Fibroblast of villous mesenchyme (primary cell): ENCODE measurements around the gene MKNK1. TPM values are rescaled to one million over a fixed set of nuclear protein-coding genes. Genes with fewer than 3 reads are reported as not detected.

Experiments used
- DNase-seq: peaks from one replicate; pipeline ENCODE4 v3.0.0-alpha.2; 2010; ENCODE audit warnings: low read depth
- H3K4me3 ChIP-seq: 2 replicates; pipeline ENCODE4 v1.5.1; 2011; ENCODE audit warnings: low read depth, mild to moderate bottlenecking, low read length
- total RNA-seq: library from RNA; depleted of rRNA; stranded (reverse); fragments of >200 nt; gene quantifications from 2 replicates; pipeline ENCODE4 v1.2.3, GENCODE V29; 2012
- TF ChIP-seq, protein P1 (sequence below): IDR thresholded peaks from 2 replicates; pipeline ENCODE4 v1.5.1; 2012; ENCODE audit warnings: low read depth, mild to moderate bottlenecking, low read length; ENCODE audit not compliant: insufficient read depth

MKNK1 gene
- total RNA-seq, 1 donor: 14.7 TPM

DNA sequence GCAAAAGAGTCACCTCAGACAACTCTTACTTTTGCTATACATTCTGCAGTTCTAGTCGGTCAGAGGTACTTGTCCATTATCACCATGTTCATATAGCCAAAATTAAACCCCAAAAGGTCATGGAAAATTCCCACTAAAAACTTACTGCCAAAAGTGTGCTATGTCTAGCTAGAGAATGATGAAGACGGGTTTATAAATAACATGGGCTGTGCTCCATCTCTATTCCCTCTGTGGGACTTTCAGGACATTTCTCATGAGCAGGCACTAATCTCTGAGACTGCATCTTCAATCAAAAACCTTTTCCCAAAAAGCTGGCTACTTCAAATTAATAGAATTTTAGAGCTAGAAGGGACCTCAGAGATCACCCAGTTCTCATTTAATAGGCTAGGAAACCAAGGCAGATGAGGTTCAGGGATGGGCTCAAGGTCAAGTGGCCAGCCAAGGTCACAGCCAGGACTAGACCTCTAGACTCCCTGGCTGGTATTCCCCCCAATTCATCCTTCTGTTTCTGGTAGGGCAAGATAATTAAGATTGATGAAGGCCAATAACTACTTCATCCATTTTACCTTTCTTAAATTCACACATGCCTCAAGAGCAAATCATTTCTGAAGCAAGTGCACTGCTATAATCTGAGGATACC, 33.5 kb upstream of the MKNK1 start:
- no peak overlapping the region for H3K4me3 ChIP-seq
- DNase-seq: no peak
- TF ChIP-seq, protein P1, sequence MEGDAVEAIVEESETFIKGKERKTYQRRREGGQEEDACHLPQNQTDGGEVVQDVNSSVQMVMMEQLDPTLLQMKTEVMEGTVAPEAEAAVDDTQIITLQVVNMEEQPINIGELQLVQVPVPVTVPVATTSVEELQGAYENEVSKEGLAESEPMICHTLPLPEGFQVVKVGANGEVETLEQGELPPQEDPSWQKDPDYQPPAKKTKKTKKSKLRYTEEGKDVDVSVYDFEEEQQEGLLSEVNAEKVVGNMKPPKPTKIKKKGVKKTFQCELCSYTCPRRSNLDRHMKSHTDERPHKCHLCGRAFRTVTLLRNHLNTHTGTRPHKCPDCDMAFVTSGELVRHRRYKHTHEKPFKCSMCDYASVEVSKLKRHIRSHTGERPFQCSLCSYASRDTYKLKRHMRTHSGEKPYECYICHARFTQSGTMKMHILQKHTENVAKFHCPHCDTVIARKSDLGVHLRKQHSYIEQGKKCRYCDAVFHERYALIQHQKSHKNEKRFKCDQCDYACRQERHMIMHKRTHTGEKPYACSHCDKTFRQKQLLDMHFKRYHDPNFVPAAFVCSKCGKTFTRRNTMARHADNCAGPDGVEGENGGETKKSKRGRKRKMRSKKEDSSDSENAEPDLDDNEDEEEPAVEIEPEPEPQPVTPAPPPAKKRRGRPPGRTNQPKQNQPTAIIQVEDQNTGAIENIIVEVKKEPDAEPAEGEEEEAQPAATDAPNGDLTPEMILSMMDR: no peak

DNA sequence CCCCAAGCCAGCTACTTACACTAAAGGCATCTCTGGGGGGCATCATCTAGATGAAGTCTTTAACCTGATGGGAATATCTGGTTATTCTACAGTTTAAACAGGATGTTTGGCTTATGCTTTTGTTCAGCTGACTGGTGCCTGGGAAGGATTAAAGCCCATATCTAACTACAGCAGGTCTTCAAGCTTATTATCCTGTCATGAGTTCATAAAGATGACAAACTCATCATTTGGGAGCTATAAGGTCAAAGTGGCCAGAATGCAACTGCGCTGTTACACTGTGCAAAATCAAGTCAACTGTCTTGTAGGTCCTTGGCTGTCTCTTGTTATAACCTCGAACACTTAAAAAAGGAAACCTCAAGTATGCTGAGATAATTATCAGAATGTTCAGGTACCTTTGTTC, 31.1 kb upstream of the MKNK1 start:
- no peak overlapping the region for H3K4me3 ChIP-seq
- TF ChIP-seq, protein P1: no peak
- DNase-seq: no peak

DNA sequence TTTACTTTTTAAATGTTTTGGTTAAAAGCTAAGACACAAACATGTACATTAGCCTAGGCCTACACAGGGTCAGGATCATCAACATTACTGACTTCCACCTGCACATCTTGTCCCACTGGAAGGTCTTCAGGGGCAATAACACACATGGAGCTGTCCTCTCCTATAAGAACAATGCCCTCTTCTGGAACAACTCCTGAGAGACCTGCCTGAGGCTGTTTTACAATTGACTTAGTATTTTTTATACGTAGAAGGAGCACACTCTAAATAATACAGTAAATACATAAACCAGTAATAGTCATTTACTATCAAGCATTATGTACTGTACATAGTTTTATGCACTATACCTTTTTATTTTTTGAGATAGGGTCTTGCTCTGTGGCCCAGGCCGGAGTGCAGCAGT, 26.7 kb upstream of the MKNK1 start:
- no peak for DNase-seq
- no peak overlapping the region for H3K4me3 ChIP-seq
- TF ChIP-seq, protein P1: no peak

DNA sequence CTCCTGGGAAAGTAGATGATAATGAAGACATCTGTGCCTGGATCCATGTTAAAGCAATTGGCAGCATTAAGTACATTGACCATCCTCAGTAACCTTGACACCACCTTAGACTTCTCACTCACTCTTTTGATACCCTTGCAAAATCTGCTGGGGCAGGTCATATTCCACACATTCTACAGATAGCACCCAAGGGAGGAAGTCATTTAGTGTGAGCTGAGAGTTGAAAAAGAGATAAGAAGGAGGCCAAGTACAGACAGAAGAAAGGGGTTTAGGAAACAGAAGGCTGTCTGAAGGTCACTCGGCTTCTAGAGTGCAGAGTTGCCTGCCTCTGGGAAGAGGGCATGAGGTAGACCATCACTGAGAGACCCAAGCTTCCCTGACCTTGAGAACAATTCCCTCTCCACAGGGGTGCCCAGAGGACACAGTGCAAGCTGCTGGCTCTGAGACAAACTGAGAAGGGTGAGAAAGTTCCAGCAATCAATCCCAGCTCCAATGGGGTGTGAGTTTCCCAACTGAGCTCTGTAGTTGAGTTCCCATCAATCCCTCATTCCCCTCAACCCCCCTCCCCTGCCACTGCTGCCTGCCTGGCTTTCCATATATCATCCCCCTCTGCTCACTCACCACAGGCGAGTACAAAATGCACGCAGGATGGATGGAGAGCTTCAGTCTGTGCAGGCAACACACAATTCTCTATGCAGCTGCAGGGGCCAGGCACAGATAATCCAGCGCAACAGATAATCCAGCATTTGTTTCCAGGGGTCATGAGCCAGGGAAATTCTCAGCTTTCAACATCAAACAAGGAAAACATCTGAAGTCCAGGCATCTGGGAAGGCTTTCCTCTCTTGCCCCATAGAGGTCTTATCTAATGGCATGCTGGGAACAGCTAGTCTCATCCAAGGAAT, 19.9 kb upstream of the MKNK1 start:
- H3K4me3 ChIP-seq: no peak overlapping the region
- peak; percentile 92 for DNase-seq
- TF ChIP-seq, protein P1: no peak

DNA sequence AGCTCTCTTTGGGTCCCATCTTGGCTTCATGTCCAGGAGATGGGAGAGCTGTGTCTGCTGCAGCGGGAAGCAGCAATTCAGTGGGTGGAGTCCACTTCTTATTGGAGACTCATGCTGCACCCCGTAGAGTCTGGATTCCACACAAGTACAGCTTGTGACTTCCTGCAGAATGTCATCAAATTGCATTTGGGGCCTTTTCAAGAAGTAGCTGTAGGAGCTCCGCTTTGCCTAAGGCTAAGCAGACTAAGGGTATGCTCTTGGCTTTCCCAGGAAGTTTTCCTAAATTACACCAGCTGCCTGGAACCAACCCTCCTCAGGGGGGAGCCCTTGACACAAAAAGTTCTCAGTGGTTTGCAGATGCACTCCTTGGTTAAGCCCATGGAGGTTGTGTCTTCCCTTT, 18.3 kb upstream of the MKNK1 start:
- peak; percentile 59 for DNase-seq
- no peak overlapping the region for H3K4me3 ChIP-seq
- TF ChIP-seq, protein P1: peak; percentile 61

DNA sequence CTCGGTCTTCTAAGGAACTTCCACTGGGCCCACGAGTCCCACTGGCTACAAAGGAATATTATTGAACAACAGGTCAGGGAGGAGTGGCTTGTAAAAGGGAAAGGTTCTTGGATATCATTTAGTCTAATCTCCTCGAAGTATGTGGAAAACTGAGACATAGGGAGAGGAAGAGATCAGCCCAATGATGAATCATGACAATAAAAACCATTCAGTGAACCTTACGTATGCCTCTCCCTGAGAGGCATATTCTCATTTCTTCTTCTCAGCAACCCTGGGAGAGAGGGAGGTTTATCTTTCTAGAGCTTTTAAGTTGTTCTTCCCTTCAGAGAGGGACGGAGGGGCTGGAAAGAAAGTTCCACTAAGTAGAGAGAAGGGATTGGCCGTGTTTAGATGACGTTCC, 17.9 kb upstream of the MKNK1 start:
- TF ChIP-seq, protein P1: no peak
- H3K4me3 ChIP-seq: no peak overlapping the region
- peak; percentile 53 for DNase-seq
